Fibroblast of upper back skin (primary cell): ENCODE data around the gene SUPT3H.
"Not testable (repeated sequence)": the region's sequence is repeated elsewhere in the genome, so short reads cannot be mapped to it uniquely, and the experiment has no call there.

Experiments
- DNase-seq: peaks from one replicate; pipeline ENCODE4 v3.0.0-alpha.2; 2013

The SUPT3H gene

DNA sequence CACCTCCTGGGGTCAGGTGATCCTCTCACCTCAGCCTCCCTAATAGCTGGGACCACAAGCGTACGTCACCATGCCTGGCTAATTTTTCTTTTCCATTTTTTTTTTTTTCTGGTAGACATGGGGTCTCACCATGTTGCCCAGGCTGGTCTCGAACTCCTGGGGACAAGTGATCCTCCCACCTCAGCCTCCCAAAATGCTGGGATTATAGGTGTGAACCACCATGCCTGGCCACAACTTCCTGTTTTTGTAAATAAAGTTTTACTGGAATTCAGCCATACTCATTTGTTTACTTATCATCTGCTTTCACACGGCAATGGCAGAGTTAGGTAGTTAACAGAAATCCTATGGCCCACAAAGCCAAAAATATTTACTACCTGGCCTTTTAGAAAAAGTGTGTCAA, 57.4 kb downstream of the SUPT3H start:
- DNase-seq: no peak

DNA sequence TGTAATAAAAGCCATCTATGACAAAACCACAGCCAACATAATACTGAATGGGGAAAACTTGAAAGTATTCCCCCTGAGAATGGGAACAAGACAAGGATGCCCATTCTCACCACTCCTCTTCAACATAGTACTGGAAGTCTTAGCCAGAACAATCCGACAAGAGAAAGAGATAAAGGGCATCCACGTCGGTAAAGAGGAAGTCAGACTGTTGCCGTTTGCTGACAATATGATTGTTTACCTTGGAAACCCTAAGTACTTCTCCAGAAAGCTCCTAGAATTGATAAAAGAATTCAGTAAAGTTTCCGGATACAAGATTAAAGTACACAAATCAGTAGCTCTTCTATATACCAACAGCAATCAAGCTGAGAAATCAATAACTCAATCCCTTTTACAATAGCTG, 63.6 kb downstream of the SUPT3H start:
- no peak for DNase-seq

DNA sequence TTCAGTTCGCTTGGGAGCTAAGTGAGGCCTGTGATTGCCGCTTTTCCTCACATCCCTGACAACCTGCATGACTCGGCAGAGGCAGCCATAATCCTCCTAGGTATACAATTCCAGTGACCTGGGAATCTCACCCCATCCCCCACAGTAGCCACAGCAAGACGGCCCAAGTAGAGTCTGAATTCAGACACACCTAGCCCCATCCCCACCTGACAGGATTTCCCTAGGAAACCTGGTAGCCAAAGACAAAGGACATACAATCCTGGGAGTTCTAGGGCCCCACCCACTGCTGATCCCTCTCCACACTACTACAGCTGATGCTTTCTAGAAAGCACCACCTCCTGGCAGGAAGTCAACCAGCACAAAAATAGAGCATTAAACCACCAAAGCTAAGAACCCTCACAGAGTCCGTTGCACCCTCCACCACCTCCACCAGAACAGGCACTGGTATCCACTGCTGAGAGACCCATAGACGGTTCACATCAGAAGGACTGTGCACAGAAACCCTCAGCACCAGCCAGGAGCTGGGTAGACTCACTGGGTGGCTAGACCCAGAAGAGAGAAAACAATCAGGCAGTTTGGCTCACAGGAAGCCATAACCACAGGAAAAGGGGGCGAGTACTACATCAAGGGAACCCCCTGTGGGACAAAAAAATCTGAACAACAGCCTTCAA, 67.5 kb downstream of the SUPT3H start:
- DNase-seq: no peak

DNA sequence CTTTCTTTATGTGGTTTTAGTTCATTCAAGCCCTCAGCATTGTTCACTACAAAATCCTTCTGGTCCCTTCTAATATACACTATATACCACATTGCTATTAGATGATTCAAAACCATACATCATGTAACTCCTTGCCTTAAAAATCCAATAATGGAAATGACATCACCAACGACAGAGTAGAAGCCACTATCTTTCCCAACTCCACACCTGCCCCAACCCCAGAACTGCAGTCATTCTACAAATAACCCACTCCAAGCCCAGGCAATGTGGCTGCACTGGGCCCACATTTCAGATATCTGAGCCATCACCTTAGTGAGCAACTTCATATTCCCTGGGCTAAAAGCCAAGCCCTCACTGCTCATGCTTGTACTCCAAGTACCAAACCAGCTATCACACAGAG, 72.2 kb downstream of the SUPT3H start:
- peak; percentile 50 for DNase-seq

- no peak for DNase-seq
Measured at GRCh38 chr6:45302832-45303231, 74.9 kb downstream of the SUPT3H start.

DNA sequence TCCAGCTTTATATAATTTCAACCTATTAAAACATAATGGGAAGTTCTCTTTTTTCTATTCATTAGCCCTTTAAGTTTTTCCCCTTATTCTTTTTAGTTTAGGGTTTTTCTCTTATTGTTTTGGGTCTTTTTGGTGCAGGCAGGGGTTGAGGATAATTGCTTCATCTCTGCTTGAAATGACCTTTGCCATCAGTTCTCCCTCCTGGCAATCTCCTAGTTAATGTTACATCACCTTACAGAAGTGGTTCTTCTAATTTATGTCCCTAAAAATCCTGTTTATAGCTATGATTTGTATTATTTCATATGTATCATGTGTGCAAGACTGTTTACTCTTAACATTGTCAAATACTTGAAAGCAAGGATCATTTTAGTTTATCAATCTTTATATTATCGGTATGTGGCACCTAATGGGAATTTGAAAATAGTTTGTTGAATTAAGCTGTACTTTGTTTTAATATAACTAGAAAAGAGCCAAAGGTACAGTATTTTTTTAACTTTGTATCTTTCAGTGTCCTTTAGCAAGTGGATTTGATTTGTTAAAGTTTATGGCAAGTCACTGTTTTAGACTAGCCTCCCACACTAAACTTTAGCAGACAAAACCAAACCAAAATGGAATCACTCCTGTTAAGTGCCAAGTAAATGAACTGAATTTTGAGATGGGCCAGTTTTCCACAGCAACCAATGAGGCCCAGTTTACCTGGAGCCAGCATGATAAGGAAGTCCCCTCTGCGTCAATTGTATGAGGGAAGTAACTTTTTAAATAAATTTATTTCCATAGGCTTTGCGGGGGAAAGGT, 76.2 kb downstream of the SUPT3H start:
- DNase-seq: no peak

DNA sequence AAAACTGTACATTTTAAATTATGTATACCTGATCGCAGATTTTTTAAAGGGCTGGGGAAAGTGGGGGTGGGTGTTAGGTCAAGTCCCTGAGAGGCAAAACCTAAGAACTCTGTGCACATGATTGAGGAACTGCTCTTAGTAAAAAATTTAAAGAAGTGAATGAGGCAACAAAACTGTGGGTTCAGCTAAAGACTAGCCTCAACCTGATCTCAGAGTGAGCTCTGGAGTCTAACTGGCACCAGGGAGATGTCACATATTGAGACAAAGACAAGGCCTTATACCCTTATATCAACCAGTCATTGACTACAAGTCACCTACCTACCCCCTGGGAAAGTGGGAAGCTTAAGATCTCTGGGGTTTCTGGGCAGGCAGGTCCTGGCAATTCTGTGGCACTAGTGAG, 77.0 kb downstream of the SUPT3H start:
- DNase-seq: no peak

DNA sequence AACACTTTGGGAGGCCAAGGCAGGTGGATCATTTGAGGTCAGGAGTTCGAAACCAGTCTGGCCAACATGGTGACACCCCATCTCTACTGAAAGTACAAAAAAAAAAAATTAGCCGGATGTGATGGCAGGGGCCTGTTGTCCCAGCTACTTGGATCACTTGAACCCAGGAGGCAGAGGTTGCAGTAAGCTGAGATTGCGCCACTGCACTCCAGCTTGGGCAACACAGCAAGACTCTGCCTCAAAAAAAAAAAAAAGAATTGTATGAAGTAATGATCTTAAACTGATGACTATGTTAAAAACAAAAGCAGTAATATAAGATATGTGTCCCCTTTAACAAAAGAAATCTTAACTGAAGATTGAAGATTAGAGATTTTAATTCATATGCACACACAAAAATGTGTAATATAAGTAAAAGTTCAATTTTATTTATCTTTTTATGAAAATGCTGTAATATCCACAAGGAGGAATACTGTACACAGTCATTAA, 78.6 kb downstream of the SUPT3H start:
- DNase-seq: no peak

- no peak for DNase-seq
Measured at GRCh38 chr6:45297320-45297719, 80.4 kb downstream of the SUPT3H start.

GRCh38 chr6:45294065-45294701, 83.6 kb downstream of the SUPT3H start:
- DNase-seq: not testable (repeated sequence)

DNA sequence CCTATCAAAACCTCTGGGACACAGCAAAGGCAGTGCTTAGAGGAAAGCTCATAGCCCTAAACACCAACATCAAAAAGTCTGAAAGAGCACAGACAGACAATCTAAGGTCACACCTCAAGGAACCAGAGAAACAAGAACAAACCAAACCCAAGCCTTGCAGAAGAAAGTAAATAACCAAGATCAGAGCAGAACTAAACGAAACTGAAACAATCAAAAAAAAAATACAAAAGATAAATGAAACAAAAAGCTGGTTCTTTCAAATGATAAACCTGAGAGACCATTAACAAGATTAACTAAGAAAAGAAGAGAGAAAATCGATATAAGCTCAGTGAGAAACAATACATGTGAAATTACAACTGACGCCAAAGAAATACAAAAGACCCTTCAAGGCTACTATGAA, 84.4 kb downstream of the SUPT3H start:
- no peak for DNase-seq

DNA sequence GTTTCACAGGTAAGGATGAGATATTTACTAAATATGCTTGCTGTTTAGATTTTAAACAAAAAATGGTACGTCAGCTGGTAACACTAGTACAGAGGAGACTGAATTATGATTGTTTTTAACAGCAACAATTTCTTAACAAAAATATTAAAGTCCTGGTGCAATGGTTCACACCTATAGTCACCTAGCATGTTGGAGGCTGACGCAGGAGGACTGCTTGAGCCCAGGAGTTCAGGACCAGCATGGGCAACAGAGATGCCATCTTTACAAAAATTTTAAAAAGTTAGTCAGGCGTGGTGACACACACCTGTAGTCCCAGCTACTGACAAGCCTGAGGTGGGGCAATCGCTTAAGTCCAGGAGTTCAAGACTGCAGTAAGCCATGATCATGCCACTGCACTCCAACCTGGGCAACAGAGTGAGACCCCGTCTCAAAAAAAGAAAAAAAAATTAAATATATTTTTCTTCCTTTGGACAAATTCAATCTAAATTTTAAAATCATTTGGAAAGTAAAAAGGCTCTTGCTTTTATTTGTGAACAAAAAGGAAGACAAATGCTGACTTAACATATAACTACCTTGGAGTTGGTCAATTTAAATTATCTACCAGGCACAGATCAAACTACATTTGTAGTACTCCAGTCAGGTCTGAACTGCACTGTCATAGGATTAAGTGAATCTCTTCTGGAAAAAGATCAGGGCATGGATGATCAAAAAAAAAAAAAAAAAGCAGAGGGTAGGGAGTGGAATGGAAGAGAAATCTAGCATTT, 87.8 kb downstream of the SUPT3H start:
- no peak for DNase-seq

- DNase-seq: not testable (repeated sequence)
Measured at GRCh38 chr6:45286707-45287106, 91.0 kb downstream of the SUPT3H start.

- DNase-seq: no peak
Measured at GRCh38 chr6:45278367-45278766, 99.4 kb downstream of the SUPT3H start.

- not testable (repeated sequence) for DNase-seq
Measured at GRCh38 chr6:45277741-45278140, 100.0 kb downstream of the SUPT3H start.

DNA sequence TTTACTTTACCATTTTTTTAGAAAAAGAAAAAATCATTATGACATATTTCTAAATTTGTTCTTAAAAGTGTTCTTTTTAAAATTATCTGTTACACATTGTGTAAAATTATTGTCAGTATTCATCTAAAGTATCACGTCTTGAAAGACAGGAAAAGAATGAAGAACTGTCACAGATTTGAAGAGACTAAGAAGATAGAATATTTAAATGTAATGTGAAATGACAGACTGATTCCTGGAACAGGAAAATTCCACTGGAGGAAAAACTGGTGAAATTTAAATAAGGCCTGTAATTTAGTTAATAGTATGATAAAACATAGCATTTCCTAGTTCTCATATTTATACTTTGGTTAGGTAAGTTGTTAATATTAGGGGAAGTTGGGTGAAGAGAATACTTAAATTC, 102.4 kb downstream of the SUPT3H start:
- no peak for DNase-seq

- DNase-seq: no peak
Measured at GRCh38 chr6:45272626-45273025, 105.1 kb downstream of the SUPT3H start.

- DNase-seq: peak; percentile 48
Measured at GRCh38 chr6:45265246-45265645, 112.5 kb downstream of the SUPT3H start.

GRCh38 chr6:45260696-45261095, 117.0 kb downstream of the SUPT3H start:
- no peak for DNase-seq

GRCh38 chr6:45256697-45257695, 120.7 kb downstream of the SUPT3H start:
- no peak for DNase-seq

GRCh38 chr6:45255434-45255833, 122.3 kb downstream of the SUPT3H start:
- DNase-seq: no peak

- no peak for DNase-seq
Measured at GRCh38 chr6:45254253-45254652, 123.5 kb downstream of the SUPT3H start.
